Occipital lobe (tissue), 2 donors: Measurements from ENCODE around the gene DEPDC7. TPM values are rescaled to one million over a fixed set of nuclear protein-coding genes. Genes with fewer than 3 reads are reported as not detected.
"Not testable (repeated sequence)": the region's sequence is repeated elsewhere in the genome, so short reads cannot be mapped to it uniquely, and the experiment has no call there.

Experiments
- DNase-seq: peaks from one replicate; lab custom pipeline; 2025; lab: John Stamatoyannopoulos, UW
- total RNA-seq: library from RNA; depleted of rRNA; stranded (reverse); fragments of >200 nt; gene quantifications from one replicate; pipeline ENCODE4 v1.2.3, GENCODE V29; 2014

DEPDC7 gene
- total RNA-seq, 1 donor from 2014 or later = 3.1 TPM

DNA sequence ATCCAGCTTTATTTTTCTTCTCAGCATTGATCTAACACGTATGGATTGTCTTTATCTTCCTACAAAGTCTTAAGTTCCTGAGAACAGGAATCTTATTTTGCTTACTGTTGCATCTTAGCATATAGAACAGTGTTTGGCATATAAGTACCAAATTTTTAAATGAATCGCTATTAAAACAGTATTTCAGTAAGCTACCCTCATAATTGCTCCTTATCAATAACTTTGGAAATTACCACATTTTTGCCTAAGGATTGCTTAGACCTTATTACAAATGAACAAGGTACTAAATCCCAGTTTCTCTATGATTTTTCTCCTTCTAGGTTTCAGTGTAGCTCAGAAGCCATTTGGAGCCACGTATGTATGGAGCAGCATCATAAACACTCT, 9.7 kb downstream of the DEPDC7 start:
- DNase-seq = no peak

DNA sequence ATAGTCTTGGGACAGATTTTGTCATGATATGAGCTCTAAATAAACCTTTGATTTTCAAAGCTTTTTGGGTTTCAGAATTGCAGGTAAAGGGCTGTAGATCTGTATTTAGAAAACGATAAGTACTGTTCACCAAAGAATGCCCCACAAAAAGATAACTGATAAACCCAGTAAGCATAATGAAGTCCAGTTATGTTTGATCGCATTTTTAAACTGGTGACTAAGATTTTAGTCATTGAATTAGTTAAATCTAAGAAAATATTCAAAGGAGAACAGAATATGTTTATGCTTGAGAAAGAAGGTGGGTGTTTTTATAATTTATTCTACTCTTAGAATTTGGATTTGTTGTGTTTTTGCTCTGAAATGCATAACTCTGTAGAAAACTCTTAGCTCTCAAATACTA, 11.6 kb downstream of the DEPDC7 start:
- no peak for DNase-seq

DNA sequence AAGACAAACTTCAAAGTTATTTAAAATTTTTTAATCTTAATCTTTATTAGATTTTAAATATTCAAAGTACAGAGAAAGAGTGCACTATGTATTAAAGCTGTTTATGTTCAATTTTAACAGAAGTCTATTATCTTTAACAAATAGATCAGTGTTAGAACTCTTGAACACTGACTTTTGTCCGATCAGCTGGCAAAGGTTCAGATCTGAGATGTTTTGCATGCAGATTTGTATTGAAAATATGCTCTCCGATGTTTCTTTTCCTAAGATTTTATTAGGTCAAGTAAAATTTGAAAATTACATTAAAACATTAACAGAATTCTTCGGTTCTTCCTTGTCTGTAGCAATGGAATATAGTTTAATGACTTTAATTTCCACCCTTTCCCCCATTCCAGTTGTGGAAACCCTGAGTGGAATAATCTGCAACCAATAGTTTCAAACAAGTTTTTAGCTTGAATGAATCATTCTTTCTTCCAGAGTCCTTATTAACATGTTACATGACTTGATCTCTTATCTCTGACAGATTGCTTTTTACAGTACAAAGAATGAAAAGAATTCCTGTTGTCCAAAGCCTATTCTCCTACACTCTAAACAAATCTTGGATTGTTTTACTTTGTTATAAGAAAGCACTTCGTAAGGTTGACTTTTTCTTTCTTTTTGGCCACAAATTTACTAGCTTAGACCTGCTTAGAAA, 12.3 kb downstream of the DEPDC7 start:
- DNase-seq = no peak

DNA sequence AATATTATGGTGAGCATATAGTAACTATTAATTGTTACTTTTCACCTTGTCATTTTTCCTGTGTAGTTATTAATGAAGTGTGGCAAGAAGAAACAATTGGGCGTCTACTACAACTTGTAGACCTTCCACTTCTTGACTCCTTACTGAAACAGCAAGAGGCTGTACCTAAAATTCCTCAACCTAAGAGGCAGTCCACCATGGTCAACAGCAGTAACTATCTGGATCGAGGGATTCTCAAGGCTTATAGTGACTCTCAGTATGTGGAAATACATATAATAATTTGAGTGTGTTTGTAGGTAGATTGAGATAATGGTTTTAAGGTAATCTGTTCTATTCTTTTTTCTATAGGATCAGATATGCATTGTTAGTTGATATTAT, 12.8 kb downstream of the DEPDC7 start:
- no peak for DNase-seq

DNA sequence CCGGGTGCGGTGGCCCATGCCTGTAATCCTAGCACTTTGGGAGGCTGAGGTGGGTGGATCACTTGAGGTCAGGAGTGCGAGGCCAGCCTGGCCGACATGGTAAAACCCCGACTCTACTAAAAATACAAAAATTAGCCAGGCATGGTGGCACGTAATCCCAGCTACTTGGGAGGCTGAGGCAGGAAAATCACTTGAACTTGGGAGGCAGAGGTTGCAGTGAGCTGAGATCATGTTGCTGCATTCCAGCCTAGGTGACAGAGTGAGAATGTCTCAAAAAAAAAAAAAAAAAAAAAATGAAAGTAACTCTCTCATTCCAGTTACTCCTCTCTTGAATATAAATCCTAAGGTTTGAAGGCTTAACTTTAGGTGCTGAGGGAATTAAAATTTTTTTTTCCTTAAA, 13.5 kb downstream of the DEPDC7 start:
- not testable (repeated sequence) for DNase-seq

DNA sequence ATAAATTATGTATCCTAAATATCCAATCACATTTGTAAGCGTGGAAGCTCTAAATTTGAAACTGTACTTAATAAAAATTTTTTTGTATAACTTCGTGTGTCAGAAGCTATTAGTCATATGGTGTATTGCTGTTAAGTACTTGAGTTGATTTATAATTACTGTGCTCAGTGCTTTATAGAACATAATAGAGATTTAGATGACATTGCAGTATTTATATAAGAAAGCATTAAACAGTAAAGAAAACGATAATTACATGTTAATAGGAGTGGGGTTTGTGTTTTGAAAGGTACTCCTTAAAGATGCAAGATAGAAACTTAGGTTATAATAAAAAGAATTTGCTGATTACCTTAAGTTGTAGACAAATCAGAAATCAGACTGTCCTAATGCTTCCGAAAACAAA, 17.8 kb downstream of the DEPDC7 start:
- no peak for DNase-seq

DNA sequence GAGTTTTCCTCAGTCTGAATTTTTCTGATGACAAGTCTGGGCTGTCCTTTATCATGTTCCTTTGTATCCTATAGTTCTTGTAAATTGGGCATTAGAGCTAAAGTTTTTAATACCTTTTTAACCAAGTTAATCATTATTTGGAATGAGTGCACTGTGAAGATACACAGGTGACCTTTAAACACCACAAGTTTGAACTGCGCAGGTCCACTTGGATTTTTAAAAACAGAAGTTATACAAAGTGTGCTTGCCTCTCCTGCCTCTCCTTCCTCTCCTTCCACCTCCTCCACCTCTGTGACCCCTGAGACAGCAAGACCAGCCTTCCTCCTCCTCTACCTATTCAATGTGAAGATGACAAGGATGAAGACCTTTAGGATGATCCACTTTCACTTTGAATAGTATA, 19.3 kb downstream of the DEPDC7 start:
- no peak for DNase-seq

DNA sequence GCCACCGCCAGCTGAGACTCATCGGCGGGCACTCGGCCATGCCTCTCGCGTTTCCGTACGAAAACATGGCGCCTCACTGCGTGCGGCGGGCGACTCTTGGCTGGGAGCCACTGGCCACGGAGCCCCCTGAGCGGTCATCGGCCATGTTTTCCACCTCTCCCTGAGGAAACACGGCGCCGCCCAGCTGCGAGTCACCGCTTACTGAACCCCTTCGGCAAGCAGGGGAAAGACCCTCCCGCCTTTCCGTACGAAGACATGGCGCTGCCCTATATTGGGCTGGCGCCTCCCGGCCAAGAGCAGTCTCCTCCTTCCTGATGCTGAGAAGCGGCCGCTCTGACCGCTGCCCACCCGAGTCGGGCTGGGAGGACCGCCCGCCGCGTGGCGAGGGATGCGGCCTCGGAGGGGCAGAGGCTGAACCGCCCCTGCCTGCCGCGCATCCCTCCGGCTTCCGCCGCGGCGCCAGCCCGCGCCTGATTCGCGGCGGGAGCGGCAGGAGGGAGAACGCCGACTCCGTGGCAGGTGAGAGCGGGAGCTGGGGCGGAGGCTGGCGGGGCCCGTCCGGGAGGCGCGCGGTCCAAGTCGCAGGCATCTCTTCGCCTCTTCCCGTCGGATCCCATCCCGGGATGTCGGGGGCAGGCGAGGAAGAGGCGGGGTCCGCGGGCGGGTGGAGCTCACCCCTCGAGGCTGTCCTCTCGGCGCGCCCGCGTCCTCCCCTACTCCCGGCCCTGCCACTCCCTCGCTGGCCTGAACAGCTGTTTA, 23.8 kb downstream of the DEPDC7 start, which contains the start of gene TCP11L1:
Gene TCP11L1 (plus strand): TSS at position 299 of the 759 bp plus-strand sequence. CDS start 4,202 bp downstream, outside the sequence.
- peak; percentile 90 for DNase-seq

DNA sequence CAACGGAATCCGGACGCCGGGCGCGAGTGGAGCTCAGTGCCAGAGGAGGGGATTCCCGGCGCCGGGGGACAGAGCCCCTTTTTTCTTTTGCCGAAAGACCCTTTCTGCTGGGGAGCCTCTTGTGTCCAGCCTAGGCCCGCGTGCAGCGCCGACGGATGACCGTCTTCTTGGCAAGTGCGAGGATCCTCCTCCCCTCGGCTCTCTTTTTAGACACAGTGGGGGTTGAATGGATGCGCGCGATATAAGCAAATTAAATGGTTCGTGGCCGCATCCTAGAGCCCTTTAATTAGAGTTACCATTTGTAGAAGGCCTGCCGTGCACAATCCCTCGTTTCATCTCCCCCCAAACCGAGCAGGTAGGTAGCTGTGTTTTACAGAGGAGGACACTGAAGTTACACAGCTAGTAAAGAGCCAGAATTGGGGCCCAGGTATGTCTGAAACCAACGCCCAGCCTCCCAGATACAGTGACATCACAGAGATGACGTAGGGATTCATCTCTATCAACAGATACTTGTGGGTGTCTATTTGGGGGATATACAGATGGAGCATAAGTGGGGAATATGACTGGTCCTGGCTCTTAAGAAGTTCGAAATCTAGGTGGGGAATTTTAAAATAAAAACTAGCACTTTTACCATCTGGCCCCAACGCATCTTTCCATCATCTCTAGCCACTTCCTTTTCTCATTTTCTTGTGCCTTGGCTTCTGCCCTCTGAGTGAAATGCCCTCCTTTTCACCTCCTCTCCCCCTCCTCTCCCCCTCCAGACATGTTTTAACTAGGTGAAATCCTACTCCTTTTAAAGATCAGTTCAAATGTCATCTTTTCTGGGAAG, 24.6 kb downstream of the DEPDC7 start:
- no peak for DNase-seq

DNA sequence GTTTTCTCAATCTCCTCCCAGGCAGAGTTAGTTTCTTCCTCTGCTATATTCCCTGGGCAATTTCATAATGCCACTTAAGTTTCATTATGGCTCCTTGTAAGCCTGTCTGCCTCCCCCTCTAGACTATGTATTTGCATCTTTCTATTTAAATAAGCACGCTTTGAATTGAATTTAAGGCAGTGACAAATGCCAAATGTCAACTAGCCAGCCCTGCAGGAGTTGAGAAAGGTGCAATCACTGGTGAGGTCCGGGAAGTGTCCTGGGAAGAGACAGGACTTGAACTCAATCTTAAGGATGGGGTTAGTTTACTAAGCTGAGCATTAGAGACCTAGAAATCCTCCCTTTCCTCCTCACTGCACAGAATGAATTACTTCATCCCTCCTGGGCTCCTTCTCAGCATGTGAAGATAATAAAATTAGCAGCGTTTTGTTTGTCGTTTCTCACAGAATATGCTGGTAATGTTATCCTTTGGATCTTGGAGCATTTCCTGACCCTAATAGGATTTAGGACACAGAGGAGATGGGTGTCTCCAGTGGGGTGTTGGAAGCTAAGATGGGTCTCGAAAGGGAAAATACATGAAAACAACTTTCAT, 25.3 kb downstream of the DEPDC7 start:
- DNase-seq = no peak

DNA sequence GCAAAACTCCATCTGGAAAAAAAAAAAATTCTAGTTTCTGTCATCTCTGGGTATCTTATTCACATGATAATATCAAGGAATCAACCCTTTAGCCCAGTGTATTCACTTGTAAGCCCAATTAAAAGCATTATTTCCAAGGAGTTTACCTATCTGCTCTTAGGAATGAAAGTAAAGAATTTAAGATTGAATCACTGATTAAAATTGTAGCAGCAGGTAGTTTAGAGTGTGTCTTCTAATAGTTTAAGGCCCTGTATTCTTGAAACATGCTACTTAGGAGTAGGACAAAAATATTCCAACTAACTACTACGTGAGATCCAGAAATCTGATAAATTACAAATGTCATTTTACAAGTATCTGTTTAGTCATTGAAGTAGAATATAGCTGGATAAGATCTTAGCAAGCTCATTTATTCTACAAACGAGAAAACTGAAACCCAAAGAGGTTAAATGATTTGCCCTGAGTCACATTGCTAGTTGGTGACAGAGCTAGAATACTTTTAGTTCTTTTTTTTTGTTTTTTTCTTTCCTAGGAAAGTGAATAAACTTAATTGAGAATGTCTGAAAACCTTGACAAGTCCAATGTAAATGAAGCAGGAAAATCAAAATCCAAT, 27.6 kb downstream of the DEPDC7 start:
- DNase-seq = no peak

DNA sequence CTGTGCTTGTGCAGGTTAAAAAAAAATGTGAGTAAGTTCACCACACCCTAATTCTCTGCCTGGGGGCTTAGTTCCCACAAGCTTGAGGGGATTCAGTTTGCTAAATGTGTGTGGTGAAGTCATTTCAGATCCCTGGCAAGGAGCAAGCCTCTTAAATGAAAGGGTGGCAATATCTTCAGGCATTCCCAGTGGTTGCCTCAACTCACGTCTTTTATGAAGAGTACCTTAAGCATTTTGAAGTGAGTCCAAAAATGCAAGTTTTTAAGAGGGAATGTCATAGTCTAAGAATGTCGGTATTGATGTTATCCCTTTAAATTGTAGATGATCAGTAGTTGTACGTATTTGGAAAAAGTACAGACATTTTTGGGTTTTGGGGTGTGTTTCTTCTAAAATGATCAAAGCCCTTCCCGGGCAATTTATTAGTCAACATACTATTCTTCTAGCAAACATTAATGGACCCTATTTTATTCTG, 28.6 kb downstream of the DEPDC7 start:
- DNase-seq = no peak

DNA sequence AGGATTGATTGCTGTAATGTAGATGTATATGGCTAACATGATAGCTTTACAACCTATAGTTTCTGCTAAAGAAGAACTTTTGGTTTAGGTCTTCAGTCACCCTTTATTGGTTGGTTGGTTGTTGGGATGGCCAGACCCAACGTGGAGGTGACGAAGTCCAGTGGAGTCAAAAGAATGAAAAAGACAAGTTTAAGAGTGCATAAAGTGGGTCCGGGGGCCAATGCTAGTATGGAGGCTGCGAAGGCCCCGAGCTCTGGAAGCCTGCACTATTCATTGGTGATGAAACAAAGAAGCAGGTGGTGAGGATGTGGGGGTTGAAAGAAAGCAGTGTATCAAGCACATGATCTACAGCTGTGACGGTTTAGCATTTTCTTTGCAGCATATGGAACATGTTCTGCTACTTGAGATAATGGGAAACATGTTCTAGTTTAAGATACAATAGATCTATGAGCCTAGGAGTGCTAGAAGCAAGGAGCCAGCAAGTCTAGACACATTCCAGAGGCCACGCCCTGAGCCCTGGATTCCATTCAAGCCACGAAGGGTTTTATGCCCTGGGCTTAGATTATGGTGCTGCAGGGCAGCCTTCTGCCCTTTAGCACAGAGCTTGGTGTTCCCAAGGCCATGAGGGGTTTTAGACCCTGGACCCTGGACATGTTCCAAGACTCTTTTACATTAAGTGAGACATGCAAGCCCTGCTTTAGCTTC, 30.0 kb downstream of the DEPDC7 start:
- DNase-seq = no peak

DNA sequence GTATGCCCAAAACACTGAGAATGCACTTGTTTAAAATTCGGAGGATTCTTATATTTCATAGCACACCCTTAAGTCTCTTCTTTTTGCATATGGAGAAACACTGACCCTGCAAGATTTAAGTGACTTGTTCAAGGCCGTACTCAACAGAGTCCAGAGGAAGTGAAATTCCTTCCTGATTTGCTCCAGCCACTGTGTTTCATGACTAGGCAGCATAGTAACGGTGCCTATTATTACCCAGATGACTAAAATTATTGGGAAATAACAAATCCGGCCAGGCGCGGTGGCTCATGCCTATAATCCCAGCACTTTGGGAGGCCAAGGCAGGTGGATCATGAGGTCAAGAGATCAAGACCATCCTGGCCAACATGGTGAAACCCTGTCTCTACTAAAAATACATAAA, 33.0 kb downstream of the DEPDC7 start:
- not testable (repeated sequence) for DNase-seq

DNA sequence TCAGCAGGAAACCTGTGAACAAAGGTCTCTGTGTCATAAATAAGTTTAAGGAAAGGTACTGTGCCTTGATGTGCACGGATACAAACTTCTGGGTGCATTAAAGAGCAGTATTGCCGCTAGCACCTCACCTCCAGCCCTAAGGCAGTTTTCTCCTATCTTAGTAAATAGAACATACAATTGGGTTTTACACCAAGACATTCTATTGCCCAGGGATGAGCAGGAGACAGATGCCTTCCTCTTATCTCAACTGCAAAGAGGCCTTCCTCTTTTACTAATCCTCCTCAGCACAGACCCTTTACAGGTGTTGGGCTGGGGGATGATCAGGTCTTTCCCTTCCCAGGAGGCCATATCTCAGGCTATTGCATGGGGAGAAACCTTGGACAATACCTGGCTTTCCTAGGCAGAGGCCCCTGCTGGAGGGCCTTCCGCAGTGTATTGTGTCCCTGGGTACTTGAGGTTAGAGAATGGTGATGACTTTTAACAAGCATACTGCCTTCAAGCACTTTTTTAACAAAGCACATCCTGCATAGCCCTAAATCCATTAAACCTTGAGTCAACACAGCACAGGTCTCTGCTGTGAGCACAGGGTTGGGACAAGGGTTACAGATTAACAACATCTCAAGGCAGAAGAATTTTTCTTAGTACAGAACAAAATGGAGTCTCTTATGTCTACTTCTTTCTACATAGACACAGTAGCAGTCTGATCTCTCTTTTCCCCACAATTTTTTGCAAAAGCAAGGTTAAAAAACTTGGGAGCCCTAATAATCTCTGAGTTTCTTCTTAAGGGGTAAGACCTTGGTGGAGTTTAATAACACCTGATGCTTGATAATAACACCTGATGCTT, 34.1 kb downstream of the DEPDC7 start:
- not testable (repeated sequence) for DNase-seq

DNA sequence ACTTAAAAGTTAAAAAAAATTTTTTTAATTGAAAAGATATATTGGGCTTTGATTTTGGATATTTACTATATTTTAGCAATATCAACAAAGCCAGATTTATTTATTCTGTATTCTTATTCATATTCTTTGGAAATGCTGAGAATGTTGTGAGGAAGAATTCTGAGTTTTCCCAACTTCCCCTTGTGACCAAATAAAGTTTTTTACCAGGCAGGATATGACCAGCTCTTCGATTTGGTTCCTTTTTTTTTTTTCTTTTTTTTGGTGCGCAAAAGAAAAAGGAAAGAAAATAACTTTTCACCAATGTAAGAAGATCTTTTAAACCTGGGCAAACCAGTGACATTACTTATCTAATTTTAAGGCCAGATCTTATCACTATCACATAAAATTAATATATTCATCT, 36.6 kb downstream of the DEPDC7 start:
- no peak for DNase-seq

DNA sequence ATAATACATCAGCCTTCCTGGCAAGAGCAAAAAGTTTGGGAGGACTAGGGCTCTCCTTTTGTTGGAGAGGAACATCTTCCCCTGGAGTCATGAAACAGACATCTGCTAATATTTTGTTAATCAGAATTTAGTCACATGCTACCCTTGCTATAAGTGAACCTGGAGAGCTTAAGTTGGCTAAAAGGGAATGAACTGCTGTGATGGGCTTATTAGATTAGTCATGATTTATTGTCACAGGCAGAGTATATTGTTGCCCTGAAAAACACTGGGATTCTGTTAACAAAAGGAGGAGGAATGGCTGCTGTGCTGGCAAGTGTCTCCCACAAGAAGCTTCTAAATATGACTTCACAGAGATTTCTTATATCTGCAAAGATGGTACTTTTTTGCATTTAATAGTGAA, 39.7 kb downstream of the DEPDC7 start:
- DNase-seq = no peak

DNA sequence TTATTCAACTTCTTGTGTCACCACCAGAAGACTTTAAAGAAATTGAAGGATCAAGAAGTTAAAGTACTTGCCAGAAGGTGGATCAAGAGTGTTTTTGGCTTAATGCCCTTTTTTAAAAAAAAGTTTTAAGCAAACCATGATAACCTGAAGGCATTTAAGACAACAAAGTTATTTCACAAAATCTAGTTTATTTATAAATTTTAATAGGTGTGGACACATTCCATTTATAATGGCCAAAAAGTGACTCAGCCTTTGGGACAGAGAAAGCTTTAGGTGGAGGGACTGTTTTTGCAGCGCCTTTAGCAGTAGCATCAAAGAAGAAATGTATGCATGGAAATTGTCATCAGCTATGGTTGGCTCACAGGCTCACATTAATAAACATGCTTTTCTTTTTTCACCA, 41.6 kb downstream of the DEPDC7 start:
- DNase-seq = no peak

DNA sequence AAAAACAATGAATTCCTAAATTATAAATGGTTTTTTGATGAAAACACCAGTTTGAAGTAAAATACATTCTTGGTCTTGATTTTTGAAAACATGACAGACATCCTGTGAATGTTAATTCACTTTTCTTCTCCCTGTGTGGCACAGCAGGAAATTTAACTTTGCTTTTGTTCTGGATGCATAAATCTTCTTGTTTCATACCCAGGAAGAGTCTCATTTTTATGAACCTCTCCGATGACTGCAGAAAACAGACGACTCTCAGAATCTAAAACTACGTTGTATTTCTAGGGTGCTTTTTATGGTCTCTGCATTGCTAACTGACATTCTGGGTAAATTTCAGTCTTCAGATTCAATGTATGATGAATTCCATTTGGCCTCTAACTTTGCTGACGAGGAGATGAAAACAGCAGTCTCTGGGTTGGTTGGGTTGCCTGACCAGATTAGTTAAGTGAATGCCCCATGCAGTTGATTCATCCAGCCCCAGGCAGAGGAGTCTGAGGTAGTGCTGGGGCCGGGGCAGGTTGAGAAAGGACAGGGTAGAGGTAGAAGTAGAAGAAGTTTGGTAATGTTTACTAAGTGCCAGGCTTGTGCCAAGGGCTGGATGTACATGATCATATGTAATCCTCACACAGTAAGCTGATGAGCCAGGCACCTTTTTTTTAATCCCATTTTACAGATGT, 43.8 kb downstream of the DEPDC7 start:
- no peak for DNase-seq
